ENCODE results near the gene LYST. TPM values are rescaled to one million over a fixed set of nuclear protein-coding genes. Genes with fewer than 3 reads are reported as not detected.
A peak's percentile ranks its signal among the peaks of the same experiment; 100 is the strongest.

The LYST gene
- total RNA-seq, 1 donor from 2014 or later = 24.5 TPM

DNA sequence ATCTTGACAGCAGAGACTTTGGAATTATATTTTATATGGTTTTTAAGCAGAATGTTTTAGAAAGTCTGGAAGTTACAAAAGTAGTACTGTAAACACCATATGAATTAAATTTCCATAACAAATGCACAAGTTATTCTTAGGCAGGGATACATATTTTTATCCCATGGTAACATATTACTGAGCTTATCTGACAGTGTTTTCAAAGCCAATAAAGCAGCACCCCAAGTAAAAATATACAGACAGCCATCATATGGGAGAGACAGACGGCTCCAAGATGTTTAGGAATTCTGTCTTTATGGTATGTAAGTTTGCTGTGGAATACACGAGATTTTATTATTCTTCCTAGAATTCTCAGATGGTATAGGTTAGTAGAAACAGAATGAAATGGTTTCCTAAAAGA, 205.1 kb downstream of the LYST start:
- Histone ChIP-seq H3K27me3 (ENCODE audit: control insufficient read depth in 3 of 3, insufficient read depth in 3 of 3, low read length in 3 of 3) (no peaks in the 10 kb centered on the region), H3K9me3 (ENCODE audit: control insufficient read depth in 3 of 3, low read length in 3 of 3) (no peaks in the 10 kb centered on the region), H3K4me1 (ENCODE audit: control insufficient read depth in 3 of 3, insufficient read depth in 3 of 3, low read length in 3 of 3) (no peaks in the 10 kb centered on the region), H3K9ac (ENCODE audit: low read depth in 1 of 3, low read length in 3 of 3) (no peak overlapping the region), H3K27ac (ENCODE audit: low read depth, low read length) (no peak overlapping the region), H3K36me3 (ENCODE audit: control insufficient read depth in 3 of 3, insufficient read depth in 3 of 3, low read length in 3 of 3) (peaks cover 11 to 17% (median 14%) of the 10 kb centered on the region in 3 donors), H3K4me3 (ENCODE audit: low read length in 3 of 3) (no peak overlapping the region)

DNA sequence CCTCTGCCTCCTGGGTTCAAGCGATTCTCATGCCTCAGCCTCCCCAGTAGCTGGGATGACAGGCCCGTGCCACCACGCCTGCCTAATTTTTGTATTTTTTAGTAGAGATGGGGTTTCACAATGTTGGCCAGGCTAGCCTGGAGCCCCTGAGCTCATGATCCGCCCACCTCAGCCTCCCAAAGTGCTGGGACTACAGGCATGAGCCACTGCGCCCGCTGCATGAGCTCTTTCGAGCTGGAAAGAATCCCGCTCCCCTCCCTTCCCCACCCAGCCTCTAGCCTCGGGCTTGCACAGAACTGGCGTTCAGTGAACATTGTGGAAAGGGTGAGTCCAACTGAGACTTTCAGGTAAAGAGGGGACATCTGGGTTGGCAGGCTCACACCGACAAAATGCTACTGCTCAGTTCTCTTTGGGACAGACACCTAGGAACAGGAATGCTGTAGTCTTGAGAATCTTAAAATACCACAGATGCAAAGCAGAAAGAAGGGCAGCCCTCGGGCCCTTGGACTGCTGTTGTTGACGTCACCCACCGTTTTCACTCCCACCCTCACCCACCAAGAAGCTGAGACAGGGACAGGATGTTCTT, 207.4 kb downstream of the LYST start:
- Histone ChIP-seq H3K36me3 (ENCODE audit: control insufficient read depth in 3 of 3, insufficient read depth in 3 of 3, low read length in 3 of 3) (peaks cover 11 to 17% (median 14%) of the 10 kb centered on the region in 3 donors), H3K9ac (ENCODE audit: low read depth in 1 of 3, low read length in 3 of 3) (no peak overlapping the region), H3K27me3 (ENCODE audit: control insufficient read depth in 3 of 3, insufficient read depth in 3 of 3, low read length in 3 of 3) (peaks cover 0 to under 1% (median 0%) of the 10 kb centered on the region in 3 donors), H3K9me3 (ENCODE audit: control insufficient read depth in 3 of 3, low read length in 3 of 3) (no peaks in the 10 kb centered on the region), H3K27ac (ENCODE audit: low read depth, low read length) (no peak overlapping the region), H3K4me3 (ENCODE audit: low read length in 3 of 3) (no peak overlapping the region), H3K4me1 (ENCODE audit: control insufficient read depth in 3 of 3, insufficient read depth in 3 of 3, low read length in 3 of 3) (no peaks in the 10 kb centered on the region)

DNA sequence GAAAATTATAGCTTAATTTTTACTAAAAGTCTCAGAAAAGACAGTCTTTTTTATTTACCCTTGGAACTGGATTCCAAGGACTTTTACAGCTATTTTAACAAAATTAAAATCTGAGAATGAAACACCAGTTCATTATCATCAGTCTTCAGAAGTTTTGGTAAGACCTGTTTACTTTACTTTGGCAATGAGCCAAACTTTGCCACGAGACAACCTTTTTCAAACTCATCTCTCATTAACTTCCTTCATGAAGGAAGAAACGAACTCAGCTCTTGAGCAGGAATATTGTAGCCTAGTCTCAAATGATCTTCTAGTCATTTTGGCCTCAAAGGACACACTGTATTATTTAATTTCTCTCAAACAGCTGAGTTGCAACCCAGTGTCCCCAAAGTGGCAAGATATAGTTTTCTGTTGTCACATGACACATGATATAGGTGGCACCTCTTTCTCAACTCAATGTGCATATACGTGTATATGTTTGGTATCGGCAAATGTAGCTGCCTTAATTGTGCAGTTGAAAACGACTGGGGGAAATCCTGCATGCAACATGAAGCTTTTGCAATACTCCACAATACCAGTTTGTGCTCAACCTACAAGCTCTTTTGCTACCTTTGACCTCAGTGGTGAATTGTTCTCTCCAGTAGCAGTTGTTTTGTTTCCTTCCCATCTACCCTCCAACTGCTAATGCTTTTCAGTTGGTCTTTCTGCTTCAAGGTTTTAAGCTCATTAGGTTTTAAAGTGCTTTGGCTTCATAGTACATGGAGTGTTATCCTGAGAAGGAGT, 208.8 kb downstream of the LYST start:
- Histone ChIP-seq H3K27ac (ENCODE audit: low read depth, low read length) (no peak overlapping the region), H3K27me3 (ENCODE audit: control insufficient read depth in 3 of 3, insufficient read depth in 3 of 3, low read length in 3 of 3) (peaks cover 0 to 3% (median under 1%) of the 10 kb centered on the region in 3 donors), H3K4me1 (ENCODE audit: control insufficient read depth in 3 of 3, insufficient read depth in 3 of 3, low read length in 3 of 3) (no peaks in the 10 kb centered on the region), H3K36me3 (ENCODE audit: control insufficient read depth in 3 of 3, insufficient read depth in 3 of 3, low read length in 3 of 3) (peaks cover 3 to 9% (median 8%) of the 10 kb centered on the region in 3 donors), H3K4me3 (ENCODE audit: low read length in 3 of 3) (no peak overlapping the region), H3K9me3 (ENCODE audit: control insufficient read depth in 3 of 3, low read length in 3 of 3) (no peaks in the 10 kb centered on the region), H3K9ac (ENCODE audit: low read depth in 1 of 3, low read length in 3 of 3) (no peak overlapping the region)

DNA sequence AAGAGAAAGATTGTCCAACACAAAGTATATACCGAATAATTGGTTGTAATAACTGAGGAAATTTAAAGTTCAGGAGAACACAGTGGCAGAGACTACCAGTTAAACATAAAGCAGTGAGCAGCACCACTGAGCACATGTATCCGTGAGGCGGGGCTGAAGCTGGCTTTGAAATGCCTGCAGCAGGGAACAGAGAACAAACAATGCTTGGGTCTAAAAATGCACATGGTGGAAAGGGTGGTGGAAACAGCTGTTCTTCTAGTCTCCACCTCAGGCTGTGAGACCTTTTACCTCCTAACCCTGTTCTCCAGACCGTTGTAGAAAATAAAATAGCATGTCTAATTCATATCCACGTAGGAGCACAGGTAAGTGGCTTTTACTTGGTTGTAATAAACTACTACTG, 209.4 kb downstream of the LYST start:
- no peaks in the 10 kb centered on the region for H3K9me3 ChIP-seq (ENCODE audit: control insufficient read depth in 3 of 3, low read length in 3 of 3)
- H3K27ac ChIP-seq (ENCODE audit: low read depth, low read length) = no peak overlapping the region
- no peaks in the 10 kb centered on the region for H3K4me1 ChIP-seq (ENCODE audit: control insufficient read depth in 3 of 3, insufficient read depth in 3 of 3, low read length in 3 of 3)
- no peak overlapping the region for H3K9ac ChIP-seq (ENCODE audit: low read depth in 1 of 3, low read length in 3 of 3)
- peaks cover 4 to 6% (median 5%) of the 10 kb centered on the region in 3 donors for H3K27me3 ChIP-seq (ENCODE audit: control insufficient read depth in 3 of 3, insufficient read depth in 3 of 3, low read length in 3 of 3)
- no peak overlapping the region for H3K4me3 ChIP-seq (ENCODE audit: low read length in 3 of 3)
- peaks cover 0 to 6% (median 5%) of the 10 kb centered on the region in 3 donors for H3K36me3 ChIP-seq (ENCODE audit: control insufficient read depth in 3 of 3, insufficient read depth in 3 of 3, low read length in 3 of 3)

DNA sequence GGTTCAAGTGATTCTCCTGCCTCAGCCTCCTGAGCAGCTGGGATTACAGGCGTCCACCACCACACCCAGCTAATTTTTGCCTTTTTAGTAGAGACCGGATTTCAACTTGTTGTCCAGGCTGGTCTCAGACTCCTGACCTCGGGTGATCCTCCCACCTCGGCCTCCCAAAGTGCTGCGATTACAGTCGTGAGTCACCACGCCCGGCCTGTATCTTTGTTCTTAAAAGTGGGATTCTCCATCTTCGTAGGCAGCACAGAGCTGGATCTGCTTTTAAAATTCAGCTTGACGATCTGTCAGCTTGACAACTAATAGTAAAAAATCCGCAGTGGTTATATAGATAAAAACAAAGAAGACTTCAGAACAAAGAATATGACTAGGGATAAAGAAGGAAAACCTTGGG, 214.3 kb downstream of the LYST start:
- peaks cover 10 to 19% (median 18%) of the 10 kb centered on the region in 3 donors for H3K4me1 ChIP-seq (ENCODE audit: control insufficient read depth in 3 of 3, insufficient read depth in 3 of 3, low read length in 3 of 3)
- no peaks in the 10 kb centered on the region for H3K36me3 ChIP-seq (ENCODE audit: control insufficient read depth in 3 of 3, insufficient read depth in 3 of 3, low read length in 3 of 3)
- H3K9me3 ChIP-seq (ENCODE audit: control insufficient read depth in 3 of 3, low read length in 3 of 3) = no peaks in the 10 kb centered on the region
- no peak overlapping the region for H3K9ac ChIP-seq (ENCODE audit: low read depth in 1 of 3, low read length in 3 of 3)
- H3K27ac ChIP-seq (ENCODE audit: low read depth, low read length) = no peak overlapping the region
- H3K4me3 ChIP-seq (ENCODE audit: low read length in 3 of 3) = no peak overlapping the region
- peaks cover 31 to 43% (median 35%) of the 10 kb centered on the region in 3 donors for H3K27me3 ChIP-seq (ENCODE audit: control insufficient read depth in 3 of 3, insufficient read depth in 3 of 3, low read length in 3 of 3)

DNA sequence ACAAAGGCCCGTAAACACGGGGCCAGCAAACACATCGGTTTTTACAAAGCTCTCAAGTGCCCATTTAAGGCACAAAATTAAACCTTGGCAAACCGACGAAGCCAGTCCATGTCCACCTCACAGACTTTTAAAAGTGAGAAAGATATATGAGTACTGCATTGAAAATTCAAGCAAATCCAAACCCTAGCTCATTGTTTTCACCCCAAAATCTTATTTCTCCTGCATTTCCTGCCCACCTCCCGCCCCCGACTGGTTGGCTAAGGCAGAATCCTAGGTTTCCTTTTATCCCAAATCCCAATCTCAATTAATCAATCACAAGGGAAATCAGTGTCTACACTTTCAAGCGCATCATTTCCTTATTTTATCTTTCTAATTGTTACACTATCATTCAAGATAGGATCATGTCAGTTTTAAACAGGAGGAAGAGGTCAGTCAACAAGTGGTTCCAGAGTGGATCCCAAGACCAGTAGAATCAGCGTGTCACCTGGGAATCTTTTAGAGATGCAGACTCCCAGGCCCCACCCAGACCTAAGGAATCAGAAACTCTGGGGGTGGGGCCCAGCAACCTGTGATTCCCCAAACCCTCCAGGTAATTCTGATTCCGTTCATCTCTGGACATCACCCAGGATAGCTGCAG, 215.4 kb downstream of the LYST start:
- H3K4me3 ChIP-seq (ENCODE audit: low read length in 3 of 3) = peak overlapping the region in 1 of 3 donors; percentile 59
- H3K9ac ChIP-seq (ENCODE audit: low read depth in 1 of 3, low read length in 3 of 3) = no peak overlapping the region
- H3K27ac ChIP-seq (ENCODE audit: low read depth, low read length) = no peak overlapping the region
- H3K27me3 ChIP-seq (ENCODE audit: control insufficient read depth in 3 of 3, insufficient read depth in 3 of 3, low read length in 3 of 3) = peaks cover 36 to 47% (median 39%) of the 10 kb centered on the region in 3 donors
- no peaks in the 10 kb centered on the region for H3K36me3 ChIP-seq (ENCODE audit: control insufficient read depth in 3 of 3, insufficient read depth in 3 of 3, low read length in 3 of 3)
- no peaks in the 10 kb centered on the region for H3K9me3 ChIP-seq (ENCODE audit: control insufficient read depth in 3 of 3, low read length in 3 of 3)
- peaks cover 10 to 19% (median 18%) of the 10 kb centered on the region in 3 donors for H3K4me1 ChIP-seq (ENCODE audit: control insufficient read depth in 3 of 3, insufficient read depth in 3 of 3, low read length in 3 of 3)

DNA sequence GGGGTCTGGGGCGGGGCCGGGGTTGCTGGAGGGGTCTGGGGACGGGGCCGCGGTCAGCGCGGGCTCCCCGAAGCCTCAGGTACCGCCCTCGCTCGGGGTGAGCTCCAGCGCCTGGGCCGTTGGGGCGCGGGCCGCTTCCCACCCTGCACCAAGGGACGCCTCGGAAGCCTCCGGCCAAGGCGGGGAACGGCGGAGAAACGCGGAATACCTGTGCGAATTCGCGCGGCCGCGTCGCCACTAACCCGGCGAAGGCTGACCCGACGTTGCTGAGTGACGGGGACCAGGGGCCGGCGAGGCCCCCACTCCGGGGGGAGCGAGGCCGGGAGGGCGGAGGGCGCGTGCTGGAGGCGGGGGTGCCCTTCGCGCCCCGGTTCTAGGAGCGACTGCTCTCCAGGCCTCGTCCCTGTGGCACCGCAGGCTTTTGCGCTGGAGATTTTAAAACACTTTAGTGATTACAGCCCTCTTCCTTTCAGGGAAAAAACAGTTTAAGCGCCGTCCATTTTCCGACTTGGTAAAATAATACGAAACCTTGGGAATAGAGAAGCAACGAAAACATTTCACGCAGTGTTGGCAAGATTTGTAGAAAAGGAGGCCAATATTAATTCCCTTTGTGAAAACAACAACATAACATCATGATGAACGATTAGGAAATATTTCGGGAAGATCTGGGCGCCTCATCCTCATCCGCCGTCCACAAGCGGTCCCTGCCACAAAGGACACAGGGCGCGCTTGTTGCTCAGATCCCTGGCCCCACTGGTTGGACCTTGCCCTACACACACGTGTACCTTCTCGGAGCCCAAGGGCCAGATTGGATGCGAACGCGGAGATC, 216.2 kb downstream of the LYST start:
- Histone ChIP-seq H3K27ac (ENCODE audit: low read depth, low read length) (no peak overlapping the region), H3K36me3 (ENCODE audit: control insufficient read depth in 3 of 3, insufficient read depth in 3 of 3, low read length in 3 of 3) (no peaks in the 10 kb centered on the region), H3K9ac (ENCODE audit: low read depth in 1 of 3, low read length in 3 of 3) (no peak overlapping the region), H3K27me3 (ENCODE audit: control insufficient read depth in 3 of 3, insufficient read depth in 3 of 3, low read length in 3 of 3) (peaks cover 41 to 53% (median 44%) of the 10 kb centered on the region in 3 donors), H3K9me3 (ENCODE audit: control insufficient read depth in 3 of 3, low read length in 3 of 3) (no peaks in the 10 kb centered on the region), H3K4me3 (ENCODE audit: low read length in 3 of 3) (peak overlapping the region; percentile 22 to 59 (median 43)), H3K4me1 (ENCODE audit: control insufficient read depth in 3 of 3, insufficient read depth in 3 of 3, low read length in 3 of 3) (peaks cover 10 to 19% (median 18%) of the 10 kb centered on the region in 3 donors)

DNA sequence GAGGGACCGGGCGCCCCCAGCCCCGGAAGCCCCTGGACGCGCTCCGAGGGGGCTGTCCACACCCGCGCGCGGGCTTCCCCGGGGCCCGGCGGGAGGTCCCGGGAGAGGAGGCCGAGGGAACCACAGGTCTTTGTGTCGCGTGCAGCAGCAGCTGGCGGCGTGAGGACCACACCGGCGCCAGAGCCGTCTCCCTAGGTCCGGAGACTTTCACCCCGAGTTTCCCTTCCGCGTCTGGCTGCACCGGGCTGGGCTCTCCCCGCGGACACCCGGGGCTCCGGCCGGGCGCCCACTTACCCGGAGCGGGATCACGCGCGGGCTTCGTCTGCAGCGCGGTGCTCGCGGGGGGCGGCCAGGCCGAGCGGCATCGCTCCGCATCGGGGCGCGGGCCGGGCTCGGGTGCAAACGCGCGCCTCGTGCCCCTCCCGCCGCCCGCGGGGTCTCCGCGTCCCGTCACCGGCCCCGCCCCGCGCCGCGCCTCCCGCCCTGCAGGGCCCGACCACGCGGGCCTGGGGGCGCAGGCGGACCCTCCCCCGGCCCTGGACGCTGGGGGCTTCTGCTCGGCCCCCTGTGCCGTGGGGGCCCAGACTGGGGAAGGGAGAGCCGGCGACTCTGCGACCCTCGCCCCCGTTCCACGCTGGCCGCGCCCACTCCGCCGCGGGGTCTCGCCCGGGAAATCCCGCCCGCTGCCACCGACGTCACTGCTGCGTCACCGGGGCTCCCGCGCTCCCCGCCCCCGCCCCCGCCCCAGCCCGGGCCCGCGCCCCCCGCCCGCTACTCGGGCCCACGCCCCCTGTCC, 217.1 kb downstream of the LYST start, which contains the start of gene GNG4:
TSS of gene GNG4 (minus strand) at position 417 of the 796 bp plus-strand sequence. CDS start 65,946 bp downstream, outside the sequence.
- Histone ChIP-seq H3K27me3 (ENCODE audit: control insufficient read depth in 3 of 3, insufficient read depth in 3 of 3, low read length in 3 of 3) (peaks cover 41 to 56% (median 51%) of the 10 kb centered on the region in 3 donors), H3K9ac (ENCODE audit: low read depth in 1 of 3, low read length in 3 of 3) (no peak within 1 kb of the TSS), H3K27ac (ENCODE audit: low read depth, low read length) (no peak within 1 kb of the TSS)

DNA sequence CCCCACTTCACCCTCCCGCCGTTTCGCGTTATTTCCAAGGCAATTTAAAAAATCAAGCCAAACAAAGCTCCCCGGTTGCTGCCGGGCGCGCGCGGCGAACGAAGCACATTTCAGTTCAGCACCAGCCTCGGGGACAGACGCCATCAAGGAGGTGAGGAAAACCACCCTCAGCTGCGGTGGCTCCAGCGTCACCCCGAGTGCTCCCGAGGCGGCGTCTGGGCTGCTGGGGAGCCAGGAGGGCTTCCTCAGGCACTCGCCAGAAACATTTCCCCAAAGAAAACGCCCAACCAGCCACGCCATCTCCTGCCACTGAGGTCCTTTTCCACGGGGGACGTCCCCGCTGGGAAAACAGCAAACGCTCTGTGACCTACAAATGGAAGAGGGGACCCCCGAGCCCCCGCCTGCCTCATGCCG, 217.7 kb downstream of the LYST start:
- H3K9me3 ChIP-seq (ENCODE audit: control insufficient read depth in 3 of 3, low read length in 3 of 3) = no peaks in the 10 kb centered on the region
- no peak overlapping the region for H3K27ac ChIP-seq (ENCODE audit: low read depth, low read length)
- peaks cover 41 to 58% (median 57%) of the 10 kb centered on the region in 3 donors for H3K27me3 ChIP-seq (ENCODE audit: control insufficient read depth in 3 of 3, insufficient read depth in 3 of 3, low read length in 3 of 3)
- H3K9ac ChIP-seq (ENCODE audit: low read depth in 1 of 3, low read length in 3 of 3) = no peak overlapping the region
- no peaks in the 10 kb centered on the region for H3K36me3 ChIP-seq (ENCODE audit: control insufficient read depth in 3 of 3, insufficient read depth in 3 of 3, low read length in 3 of 3)
- H3K4me3 ChIP-seq (ENCODE audit: low read length in 3 of 3) = peak overlapping the region; percentile 48 to 52 (median 51)
- peaks cover 10 to 19% (median 18%) of the 10 kb centered on the region in 3 donors for H3K4me1 ChIP-seq (ENCODE audit: control insufficient read depth in 3 of 3, insufficient read depth in 3 of 3, low read length in 3 of 3)

More for the DNA sequence above, 217.1 kb downstream of the LYST start, which contains the start of gene GNG4:
- Histone ChIP-seq H3K4me3 (ENCODE audit: low read length in 3 of 3) (peak within 1 kb of the TSS; percentile 48 to 59 (median 52)), H3K9me3 (ENCODE audit: control insufficient read depth in 3 of 3, low read length in 3 of 3) (no peaks in the 10 kb centered on the region), H3K36me3 (ENCODE audit: control insufficient read depth in 3 of 3, insufficient read depth in 3 of 3, low read length in 3 of 3) (no peaks in the 10 kb centered on the region), H3K4me1 (ENCODE audit: control insufficient read depth in 3 of 3, insufficient read depth in 3 of 3, low read length in 3 of 3) (peaks cover 10 to 19% (median 18%) of the 10 kb centered on the region in 3 donors)

All from skeletal muscle tissue (tissue), 4 donors.